Suppressor macrophage treated with lipopolysaccharide for 4 hours (primary cell): Measurements from ENCODE around the gene SGO2.
A peak's percentile ranks its signal among the peaks of the same experiment; 100 is the strongest.
"Not testable (repeated sequence)": the region's sequence is repeated elsewhere in the genome, so short reads cannot be mapped to it uniquely, and the experiment has no call there.

Experiments used
- DNase-seq: peaks from one replicate; pipeline ENCODE4 v3.0.0-alpha.2; 2020

Gene SGO2

DNA sequence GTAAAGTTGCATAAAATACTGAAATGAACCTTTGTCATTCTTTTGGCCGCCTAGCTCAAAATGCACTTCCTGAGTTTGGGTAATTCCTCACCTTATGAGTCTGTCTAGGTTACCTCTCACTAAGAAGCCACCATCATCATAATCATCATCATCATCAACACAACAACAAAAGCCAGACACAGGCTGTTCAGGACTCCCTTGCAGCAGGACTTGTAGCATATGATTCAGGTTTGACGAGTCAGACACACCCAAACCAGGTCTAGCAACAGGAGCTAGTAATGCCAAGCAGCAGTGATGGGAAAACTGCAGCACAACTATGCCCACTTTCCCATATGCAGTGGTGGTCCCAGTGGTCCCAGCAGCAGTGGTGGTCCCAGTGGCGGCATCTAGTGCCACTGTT, 2.8 kb upstream of the SGO2 start:
- DNase-seq, result no peak

DNA sequence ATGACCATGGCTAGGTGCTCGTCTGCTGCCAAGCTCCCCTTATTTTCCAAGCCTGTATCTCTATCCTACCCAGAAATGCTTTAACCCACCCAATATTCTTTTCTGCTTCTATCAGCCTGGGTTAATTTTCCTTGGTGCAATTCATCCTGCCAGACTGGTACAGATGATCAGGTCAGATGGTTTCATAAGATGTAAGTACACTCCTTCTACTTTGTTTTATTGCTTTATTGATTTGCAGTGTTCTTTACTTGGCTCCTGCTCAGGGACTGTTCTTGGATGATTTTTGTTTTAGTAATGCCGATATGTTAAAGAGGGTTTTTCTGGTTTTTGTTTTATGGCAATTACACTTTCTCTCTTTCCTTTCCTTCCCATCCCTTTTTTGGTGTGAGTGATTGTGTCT, 2.4 kb upstream of the SGO2 start:
- DNase-seq, result no peak

DNA sequence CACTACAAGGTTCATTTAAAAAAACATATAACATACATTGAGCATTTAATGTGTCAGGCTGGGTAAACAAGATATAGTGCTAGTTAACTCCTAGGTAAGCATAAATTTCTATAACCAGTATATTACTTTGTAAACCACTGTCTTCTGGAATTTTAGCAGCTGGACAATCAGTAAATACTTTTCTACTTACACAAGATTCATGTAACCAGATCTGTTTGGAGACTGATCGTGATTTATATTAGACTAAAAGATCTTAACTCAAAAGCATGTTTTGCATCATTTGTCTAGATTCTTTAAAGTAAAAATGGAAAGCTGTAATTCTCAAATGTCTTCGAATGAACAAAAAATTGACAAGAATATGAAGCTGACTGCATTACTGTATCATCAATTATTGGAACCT, 941 bp upstream of the SGO2 start:
- no peak for DNase-seq

DNA sequence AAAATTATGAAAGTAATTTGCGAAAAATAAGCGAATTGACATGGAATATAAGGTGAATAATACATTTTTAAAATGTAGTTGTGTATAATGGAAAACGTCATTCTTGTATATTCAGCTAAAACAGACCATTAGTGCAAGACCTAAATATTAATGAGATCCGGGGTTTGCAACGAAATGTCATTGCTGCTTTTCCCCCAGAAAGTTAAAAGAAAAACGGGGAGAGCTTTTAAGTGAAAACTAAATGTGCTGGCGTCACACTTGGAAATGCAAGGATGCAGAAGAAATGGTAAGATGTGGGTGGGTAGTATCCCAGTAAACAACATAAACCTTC, 491 bp upstream of the SGO2 start:
- no peak for DNase-seq

DNA sequence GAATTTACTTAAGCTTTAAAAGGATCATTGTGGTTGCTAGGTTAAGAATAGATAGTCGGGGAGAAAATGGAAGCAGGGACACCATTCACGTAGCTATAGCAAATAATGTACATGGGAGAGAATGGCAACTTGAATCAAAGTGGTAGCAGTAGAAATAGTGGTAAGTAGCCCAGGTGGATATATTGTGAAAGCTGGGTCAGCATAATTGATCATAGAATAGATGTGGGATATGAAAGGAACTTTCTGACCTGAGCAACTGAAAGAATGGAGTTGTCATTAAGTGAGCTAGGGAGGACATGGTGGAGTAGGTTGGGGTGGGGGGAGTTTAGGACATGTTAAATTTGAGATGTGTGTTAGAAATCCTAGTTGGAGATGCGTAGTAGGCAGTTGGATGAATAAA, 2.2 kb downstream of the SGO2 start:
- DNase-seq, result no peak

DNA sequence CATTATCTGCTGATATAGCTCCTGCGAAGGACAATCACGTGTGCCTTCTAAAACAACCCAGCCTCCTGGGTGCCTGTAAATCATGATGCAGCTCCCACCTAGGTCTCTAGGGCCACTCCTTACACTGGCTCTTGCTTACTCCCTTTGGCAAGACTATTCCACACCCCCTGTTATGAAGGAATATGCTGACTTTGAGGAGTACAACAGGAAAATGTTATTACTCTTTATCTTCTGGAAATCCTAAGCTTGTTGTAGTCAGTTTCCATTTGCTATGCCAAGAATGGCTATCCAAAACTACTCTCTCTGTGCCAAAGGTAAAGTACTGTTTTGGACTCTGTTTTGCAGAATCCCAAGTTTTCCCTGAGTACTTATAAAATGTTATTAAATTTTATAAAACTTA, 7.7 kb downstream of the SGO2 start:
- DNase-seq, result no peak

DNA sequence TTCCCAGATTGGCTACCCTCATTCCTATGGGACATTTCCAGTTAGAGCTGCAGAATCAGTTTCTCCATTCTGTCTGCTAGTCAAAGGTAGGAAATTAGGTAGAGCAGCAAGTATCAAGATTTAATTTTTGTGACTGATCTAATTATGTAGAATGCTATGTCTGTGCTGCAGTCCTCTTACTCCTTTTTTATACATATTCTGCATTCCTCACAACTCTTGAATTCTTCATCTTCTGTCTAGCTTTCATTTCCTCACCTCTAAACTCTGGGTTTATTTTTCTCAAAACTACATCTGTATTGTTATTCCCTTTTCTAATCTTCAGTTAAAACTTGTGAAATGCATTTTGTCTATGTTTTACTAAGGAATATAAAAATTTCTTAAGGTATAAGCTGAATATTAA, 8.6 kb downstream of the SGO2 start:
- DNase-seq, result no peak

DNA sequence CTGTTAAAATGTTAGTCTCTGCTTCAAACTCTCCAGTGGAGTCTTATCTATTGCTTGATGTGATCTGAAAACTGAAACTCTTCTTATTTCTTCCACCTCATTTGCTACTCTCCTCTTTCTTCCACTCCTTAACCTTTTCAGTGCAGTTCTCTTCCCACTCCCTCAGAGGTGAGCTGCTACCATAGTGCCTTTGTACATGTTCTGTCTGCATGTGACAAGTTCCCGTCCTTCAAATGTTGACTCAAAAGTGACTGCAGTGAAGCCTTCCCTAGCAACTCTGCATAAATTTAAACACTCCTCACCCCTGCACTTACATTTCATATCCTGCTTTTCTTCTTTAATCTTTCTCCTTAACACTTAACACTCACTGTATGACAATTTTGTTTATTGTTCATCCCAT, 12.1 kb downstream of the SGO2 start:
- DNase-seq, result no peak

DNA sequence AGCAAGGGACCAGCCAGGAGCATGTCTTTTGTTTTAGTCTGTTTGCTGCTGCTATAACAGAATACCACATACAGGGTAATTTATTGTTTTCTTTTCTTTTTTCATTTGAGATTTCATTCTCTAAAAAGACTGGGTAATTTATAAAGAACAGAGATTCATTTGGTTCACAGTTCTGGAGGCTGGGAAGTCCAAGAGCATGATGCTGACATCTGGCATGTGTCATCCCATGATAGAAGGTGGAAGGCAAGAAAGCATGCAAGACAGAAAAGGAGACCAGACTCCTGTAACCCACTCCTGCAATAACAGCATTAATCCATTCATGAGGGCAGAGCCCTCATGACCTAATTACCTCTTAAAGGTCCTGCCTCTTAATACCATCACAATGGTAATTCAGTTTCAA, 14.8 kb downstream of the SGO2 start:
- DNase-seq, result no peak

DNA sequence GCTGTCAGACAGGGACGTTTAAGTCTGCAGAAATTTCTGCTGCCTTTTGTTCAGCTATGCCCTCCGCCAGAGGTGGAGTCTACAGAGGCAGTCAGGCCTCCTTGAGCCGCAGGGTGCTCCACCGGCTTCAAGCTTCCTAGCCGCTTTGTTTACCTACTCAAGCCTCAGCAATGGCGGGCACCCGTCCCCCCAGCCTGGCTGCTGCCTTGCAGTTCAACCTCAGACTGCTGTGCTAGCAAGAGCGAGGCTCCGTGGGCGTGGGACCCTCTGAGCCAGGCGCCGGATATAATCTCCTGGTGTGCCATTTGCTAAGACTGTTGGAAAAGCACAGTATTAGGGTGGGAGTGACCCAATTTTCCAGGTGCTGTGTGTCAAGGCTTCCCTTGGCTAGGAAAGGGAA, 40.6 kb downstream of the SGO2 start:
- DNase-seq, result not testable (repeated sequence)

DNA sequence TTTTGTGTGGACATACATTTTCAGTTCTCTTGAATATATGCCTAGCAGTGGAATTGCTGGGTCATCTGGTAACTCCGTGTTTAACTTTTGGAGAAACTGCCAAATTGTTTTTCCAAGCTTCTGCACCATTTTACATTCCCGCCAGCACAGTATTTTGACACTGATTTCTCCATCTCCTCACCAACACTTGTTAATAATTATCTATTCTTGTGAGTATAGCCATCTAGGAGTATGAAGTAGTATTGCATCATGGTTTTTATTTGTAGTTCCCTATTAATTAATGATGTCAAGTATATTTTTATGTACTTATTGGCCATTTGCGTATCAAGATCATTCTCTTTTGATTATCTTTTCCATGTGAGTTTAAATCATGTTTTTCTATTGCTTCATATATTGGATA, 41.9 kb downstream of the SGO2 start:
- DNase-seq, result no peak

DNA sequence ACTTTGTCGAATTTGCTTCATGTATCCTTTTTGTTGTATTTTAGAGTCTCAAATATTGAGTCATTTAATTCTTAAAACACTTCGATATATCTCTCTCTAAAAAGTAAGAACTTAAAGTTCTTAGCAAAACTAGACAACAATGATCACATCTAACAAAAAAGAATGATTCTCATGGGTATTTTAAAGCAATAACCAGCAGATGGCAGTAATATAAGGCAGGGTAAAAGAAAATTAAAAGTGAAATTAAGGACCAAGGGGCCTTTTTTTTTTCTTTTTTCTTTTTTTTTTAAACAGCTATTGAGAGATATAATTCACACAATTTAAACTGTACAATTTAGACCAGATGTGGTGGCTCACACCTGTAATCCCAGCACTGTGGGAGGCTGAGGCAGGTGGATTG, 50.0 kb downstream of the SGO2 start:
- DNase-seq, result peak; percentile 50

DNA sequence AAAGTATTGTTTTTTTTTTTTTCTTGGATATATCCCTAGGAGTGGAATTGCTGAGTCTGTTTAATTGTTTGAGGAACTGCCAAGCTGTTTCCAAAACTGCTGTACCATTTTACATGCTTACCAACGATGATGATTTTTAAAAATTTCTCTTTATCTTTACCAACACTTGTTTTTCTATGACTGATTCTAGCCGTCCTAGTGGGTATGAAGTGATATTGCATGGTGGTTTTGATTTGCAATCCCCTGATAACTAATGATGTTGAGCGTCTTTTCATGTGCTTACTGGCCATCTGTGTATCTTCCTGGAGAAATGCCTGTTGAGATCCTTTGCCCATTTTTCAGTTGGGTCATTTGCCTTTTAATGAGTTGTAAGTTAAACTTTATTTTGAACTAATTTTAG, 51.0 kb downstream of the SGO2 start:
- DNase-seq, result no peak

DNA sequence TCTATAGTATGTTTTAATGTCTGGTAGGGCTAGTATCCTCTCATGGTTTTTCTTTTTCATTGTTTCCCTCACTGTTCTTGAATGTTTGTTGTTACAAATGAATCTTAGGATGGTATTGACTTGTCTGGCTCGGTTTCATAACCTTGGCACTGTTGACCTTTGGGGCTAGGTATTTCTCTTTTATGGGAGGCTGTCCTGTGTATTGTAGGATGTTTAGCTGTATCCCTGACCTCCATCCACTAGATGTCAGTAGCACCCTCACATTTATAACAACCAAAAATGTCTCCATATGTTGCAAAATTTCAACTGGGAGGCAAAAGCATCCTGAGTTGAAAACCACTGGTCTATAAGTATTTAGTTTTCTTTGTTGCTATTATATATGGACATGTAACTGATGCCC, 52.8 kb downstream of the SGO2 start:
- DNase-seq, result peak; percentile 50

DNA sequence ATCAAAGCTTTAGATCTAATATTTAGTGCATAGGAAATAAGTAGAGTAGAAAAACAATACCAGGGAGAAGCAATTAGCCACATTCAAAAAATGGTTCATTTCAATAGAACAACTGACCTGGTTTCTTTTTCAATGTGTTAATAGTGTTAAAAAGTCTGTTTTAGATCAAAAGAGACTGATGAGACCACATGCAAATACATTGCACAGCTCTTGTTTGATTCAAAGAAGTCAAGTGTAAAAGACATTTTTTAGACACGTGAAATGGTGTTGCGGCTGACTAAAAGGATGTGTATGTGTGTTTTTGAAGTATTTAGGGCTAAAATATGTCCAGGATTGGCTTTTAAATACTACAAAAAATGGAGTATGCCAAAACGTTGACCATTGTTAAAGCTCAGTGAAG, 58.6 kb downstream of the SGO2 start:
- DNase-seq, result no peak

DNA sequence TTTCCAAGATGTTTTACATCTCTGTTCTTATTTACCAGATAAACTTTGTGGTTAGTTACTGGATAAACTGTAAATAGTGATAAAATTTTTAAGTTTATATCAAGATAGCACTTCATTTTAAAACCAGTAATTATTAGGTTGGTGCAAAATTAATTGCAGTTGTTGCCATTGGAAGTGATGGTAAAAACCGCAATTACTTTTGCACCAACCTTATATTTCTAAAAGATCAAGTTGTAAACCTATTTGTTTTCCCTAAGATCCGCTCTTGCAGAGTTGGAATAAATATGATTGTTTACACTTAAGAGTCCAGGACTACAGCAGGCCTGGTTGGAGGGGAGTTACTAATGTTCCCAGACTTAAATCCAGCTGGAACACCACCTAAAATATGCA, 59.3 kb downstream of the SGO2 start:
- DNase-seq, result no peak

DNA sequence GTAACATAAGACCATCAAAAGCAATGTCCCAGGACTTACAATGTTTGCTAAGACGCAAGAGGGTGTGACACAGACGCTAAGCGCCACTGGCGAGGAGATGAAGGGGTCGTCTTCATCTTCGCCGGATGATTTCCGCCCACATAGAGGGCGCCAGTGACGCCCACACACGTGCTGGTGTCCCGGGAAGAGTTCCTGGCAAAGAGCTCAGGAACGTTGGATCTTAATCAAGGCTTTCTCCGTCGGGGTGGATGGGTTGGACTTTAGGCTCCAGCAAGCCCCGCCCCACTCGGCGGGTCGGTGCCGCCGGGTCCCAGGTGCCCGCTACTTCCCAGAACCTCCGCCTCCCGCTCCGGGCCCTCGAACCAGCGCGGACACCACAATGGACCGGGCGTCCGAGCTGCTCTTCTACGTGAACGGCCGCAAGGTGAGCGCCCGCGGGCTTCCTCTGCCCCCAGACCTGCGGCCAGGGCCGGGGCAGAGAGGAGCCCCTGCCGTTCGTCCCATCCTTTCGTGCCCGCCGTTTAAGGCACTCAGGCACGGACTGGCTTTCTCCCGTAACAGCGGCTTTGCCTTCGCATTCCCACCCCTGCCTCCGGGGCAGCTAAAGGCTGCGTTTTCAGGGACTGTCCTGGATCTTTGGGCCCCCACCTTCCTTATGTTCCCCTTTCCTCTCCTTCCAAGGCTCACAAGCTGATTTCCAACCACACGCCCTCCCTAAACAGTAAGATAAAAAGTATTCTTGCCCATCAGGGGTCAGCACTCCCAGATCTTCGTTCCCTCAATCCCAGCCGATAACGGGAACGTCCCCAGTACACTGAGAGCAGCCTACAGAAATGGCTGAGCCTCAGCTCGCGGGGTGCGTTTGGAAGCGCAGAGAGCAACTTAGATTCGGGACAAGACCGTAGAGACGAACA, 60.0 kb downstream of the SGO2 start, which contains the start of gene AOX1:
Gene AOX1 (plus strand): TSS at position 285 of the 914 bp plus-strand sequence. CDS start 95 bp downstream, at position 380.
- peak; percentile 9 for DNase-seq

DNA sequence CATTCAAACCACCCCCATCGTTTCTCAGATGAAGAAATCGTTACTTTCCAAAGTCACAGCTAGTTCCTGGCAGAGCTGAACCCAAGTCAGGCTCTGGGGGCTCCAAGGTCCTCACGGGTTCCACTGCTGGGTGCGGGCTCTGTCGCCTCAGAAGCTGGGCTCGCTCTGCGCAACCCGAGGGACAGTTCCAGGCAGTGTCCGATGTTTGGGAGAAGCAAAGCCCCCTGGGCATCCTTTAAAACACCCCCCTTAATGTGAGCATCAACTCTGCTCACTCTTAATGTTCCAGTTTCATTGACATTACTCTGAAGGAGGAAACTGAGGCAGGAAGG, 60.6 kb downstream of the SGO2 start:
- no peak for DNase-seq

DNA sequence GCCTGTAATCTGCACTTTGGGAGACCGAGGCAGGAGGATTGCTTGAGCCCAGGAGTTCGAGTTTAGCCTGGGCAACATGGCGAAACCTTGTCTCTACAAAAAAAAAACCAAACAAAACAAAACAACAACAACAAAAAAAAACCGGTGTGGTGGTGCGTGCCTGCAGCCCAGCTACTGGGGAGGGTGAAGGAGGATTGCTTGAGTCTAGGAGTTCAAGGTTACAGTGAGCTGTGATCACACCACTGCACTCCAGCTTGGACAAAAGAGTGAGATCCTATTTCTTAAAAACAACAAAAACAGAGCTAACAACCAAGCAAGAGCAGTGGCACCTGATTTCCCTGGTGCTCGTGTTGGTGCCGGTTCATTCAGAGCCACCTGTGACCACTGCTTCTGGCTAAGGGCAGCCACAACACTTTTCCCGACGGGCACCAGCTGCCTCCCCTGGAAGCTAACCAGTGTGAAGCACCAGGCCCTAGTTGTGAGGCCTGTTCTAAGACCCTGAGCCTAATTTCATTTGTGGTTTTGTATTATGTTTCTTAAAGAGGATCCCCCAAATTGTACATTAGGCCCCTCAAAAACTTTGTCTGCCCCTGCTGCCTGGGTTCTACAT, 61.1 kb downstream of the SGO2 start:
- no peak for DNase-seq

DNA sequence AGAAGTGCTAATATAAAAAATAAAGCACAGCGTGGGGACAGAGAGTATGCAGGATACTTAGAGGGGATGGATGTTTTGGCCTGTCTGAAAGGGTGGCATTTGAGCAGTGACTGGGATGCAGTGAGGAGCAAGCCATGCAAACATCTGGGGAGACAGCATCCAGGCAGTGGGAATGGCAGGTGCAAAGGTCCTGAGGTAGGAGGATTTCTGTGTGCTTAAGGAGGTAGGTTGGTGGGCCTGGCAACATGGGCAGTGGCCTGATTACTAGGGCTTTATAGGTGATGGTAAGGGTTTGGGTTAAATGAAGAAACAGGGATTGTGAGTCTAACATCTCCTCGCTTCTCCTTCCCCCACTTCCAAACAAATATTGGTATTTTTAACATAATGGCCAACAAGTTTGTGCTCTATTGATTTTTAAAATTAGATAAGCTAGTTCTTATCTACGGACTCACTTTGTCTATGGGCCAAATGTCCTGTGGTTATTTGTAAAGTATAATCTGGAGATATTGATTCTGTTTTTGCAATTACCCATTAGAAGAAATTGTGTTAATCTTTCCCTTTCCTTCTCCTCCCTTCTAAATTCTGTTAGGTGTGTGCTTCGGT, 62.2 kb downstream of the SGO2 start:
- DNase-seq, result no peak

DNA sequence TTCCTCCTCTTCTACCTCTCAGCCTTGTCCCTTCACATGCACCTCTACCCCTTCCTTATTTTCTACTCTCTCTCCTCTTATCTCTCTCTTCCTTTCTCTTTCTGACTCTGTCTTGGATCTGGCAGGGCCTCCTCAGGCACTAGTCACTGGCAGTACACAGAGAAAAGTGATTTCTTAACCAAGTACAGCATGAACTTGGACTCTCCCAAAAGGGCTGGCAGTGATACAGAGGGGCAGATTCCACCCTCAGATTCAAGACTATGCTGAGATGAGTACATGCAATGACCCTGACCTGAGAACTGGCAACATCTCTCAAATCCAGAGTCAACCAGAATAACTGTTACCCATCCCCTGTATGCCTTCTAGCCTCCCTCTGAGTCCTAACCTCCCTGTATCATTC, 64.1 kb downstream of the SGO2 start:
- DNase-seq, result no peak

DNA sequence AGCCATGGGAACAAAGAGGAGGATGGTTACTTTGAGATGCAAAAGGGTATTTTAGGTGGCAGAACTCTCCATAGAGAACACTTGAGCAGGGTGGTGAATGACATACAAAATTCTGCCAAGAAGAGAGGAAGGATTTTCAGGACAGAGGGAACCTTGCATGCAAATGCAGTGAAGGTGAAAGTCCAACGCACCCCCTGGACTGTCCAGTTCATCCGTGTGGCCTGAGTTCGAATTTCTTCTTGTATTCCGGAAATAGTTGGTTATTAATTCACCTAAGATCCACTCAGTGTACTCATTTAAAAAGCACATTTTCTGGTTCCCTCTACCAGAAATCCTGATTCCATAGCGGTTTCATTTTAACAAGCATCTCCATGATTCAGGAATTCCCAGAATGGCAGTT, 65.3 kb downstream of the SGO2 start:
- no peak for DNase-seq

DNA sequence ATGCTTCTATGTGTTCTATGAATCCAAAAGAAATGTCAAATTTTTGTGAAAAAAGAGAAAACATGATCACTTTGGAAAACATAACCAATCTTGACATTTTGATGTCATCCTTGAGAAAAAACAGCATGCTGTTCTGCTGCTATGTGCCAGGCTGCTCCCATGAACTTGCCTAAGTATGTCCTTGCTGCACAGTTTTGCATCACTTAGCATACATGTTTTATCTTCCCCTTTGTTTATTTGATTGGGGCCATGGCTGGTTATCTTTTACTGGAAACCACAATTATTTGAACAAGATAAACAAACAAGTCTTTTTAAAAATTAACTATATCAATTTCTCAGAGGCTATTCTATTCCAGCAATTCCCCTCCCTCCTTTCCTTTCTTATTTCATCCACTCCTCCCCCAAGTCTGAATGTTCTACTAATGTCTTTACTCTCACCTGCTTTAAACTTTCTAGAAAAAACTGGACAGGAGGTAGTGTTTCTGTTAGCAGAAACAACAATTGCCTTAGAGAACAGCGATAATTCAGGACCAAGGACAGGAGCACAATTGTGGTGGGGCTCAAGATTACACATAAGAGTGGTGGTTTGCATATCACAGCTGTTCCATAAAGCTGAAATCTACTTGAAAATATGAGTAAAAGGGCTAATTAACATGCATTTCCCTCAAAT, 66.5 kb downstream of the SGO2 start:
- DNase-seq, result no peak

DNA sequence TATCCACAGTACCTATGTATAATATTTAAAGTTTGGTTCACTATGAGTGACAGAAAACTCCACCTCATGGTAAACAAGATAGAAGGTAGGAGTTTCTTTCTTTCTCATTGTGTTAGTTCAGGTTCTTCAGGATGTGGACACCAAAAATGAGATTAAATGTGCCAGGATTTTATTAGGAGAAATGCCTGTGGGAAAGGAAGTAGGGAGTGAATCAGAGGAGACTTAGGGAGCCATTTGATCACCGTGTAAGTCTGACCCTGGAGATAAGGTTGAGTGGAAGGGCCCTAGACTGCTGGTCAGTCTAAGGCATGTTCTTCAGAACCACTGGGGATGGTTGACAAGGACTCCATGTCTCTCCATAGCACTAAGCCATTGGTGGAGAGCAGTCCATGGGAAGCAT, 67.9 kb downstream of the SGO2 start:
- no peak for DNase-seq
